ENCODE data around the gene MINDY4. TPM values are rescaled to one million over a fixed set of nuclear protein-coding genes. Genes with fewer than 3 reads are reported as not detected.

Gene MINDY4
- total RNA-seq, 4 donors from 2014 or later, result 8.4 to 31.1 (median 20.2) TPM

DNA sequence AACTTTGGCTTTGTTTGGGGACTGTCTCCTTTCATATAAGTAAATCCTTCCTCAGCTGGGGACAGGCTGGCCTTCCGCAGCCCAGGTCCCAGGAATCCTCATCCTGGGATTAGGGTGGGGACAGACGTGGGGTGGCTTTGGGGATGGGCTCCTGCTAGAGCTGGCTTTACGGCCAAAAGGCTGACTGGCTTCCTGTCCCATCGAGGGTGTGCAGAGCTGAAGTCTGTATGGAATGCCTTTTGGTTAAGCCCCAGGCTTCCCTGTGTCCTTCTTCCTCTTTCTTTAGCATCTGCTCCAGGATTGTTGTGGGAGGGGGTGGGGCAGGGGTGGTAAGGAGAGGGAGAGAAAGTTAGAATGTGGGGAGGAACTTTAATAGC is 81.1 kb downstream of the MINDY4 start:
- intact Hi-C loops (cut with DNase I), result no loop called here
- no peak for TF ChIP-seq EP300 (IDR thresholded peaks at IDR 0.05)
- TF ChIP-seq, protein P1, sequence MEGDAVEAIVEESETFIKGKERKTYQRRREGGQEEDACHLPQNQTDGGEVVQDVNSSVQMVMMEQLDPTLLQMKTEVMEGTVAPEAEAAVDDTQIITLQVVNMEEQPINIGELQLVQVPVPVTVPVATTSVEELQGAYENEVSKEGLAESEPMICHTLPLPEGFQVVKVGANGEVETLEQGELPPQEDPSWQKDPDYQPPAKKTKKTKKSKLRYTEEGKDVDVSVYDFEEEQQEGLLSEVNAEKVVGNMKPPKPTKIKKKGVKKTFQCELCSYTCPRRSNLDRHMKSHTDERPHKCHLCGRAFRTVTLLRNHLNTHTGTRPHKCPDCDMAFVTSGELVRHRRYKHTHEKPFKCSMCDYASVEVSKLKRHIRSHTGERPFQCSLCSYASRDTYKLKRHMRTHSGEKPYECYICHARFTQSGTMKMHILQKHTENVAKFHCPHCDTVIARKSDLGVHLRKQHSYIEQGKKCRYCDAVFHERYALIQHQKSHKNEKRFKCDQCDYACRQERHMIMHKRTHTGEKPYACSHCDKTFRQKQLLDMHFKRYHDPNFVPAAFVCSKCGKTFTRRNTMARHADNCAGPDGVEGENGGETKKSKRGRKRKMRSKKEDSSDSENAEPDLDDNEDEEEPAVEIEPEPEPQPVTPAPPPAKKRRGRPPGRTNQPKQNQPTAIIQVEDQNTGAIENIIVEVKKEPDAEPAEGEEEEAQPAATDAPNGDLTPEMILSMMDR (IDR thresholded peaks at IDR 0.05), result no peak
- no peak for TF ChIP-seq POLR2AphosphoS5 (IDR thresholded peaks at IDR 0.05)
- no peak for TF ChIP-seq POLR2A (IDR thresholded peaks at IDR 0.05; ENCODE audit: low read depth)
- Histone ChIP-seq H3K9me3 (no peaks in the 10 kb centered on the region), H3K4me1 (peaks cover 29 to 99% (median 87%) of the 10 kb centered on the region in 4 donors), H3K27ac (replicated peaks in 1 of 4) (peak overlapping the region; percentile 88 to 95 (median 92)), H3K27me3 (no peaks in the 10 kb centered on the region), H3K4me3 (peak overlapping the region in 3 of 4 donors; percentile 18 to 32 (median 19)), H3K36me3 (peaks cover 0 to 21% (median 9%) of the 10 kb centered on the region in 4 donors)
- WGBS, result 39% methylated on average over 4 of the region's 4 CpGs
- DNase-seq (ENCODE audit: extremely low spot score), result no peak

DNA sequence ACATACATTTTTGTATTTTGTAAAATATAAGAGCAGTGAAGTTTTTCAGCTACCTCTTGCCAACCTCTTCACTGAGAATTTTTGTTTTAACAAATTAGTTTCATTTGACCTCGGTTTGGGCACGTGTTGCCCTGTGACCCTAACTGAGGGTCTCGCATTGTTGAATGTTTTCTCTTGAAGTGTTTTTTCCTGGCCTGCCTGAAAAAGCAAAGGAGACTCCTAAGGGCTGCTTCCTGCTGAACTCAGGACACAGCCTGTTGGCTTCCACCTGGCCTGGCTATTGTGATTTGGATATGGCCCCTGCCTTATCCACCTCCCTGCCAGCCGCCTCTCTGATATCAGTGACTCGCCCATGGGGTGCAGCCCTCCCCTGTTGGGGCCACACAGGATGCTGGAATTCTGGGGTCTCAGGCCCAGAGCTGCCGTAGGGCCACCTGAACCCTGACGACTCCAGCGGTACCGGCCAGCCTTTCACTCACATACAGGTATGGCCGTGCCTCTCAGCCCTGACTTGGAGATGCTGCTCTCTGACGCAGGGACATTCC is 81.6 kb downstream of the MINDY4 start:
- TF ChIP-seq POLR2AphosphoS5 (IDR thresholded peaks at IDR 0.05), result no peak
- TF ChIP-seq, protein P1 (IDR thresholded peaks at IDR 0.05), result no peak
- TF ChIP-seq POLR2A (IDR thresholded peaks at IDR 0.05; ENCODE audit: low read depth), result no peak
- no peak for TF ChIP-seq EP300 (IDR thresholded peaks at IDR 0.05)
- H3K27ac ChIP-seq (replicated peaks in 1 of 4), result peak overlapping the region; percentile 88 to 95 (median 92)

DNA sequence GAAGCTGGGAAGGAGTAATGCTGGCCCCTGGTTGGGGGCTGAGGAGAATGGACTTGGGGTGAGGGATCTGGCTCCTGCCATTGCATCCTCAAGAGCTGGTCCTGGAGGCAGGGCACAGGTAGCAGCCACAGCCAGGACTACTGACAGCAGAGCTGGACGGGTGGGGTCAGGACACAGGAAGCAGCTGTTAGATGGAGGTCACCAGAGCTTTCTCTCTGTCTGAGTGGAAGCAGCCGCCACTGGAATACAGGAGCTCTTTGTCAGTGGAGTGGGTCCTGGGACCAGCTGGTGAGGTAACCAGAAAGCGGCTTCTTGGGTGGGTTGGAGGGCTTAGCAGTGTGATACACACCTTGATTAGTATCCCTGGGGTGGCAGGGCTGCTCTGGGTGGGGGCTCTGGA is 82.4 kb downstream of the MINDY4 start:
- no peak for DNase-seq (ENCODE audit: extremely low spot score)

More for the DNA sequence above, 81.6 kb downstream of the MINDY4 start:
- Histone ChIP-seq H3K9me3 (no peaks in the 10 kb centered on the region), H3K4me1 (peaks cover 29 to 94% (median 85%) of the 10 kb centered on the region in 4 donors), H3K27me3 (no peaks in the 10 kb centered on the region), H3K36me3 (peaks cover 0 to 21% (median 9%) of the 10 kb centered on the region in 4 donors), H3K4me3 (peak overlapping the region in 1 of 4 donors; percentile 18)
- intact Hi-C loops (cut with DNase I), result no loop called here
- DNase-seq (ENCODE audit: extremely low spot score), result no peak
- WGBS, result 74% methylated on average over 7 of the region's 11 CpGs

DNA sequence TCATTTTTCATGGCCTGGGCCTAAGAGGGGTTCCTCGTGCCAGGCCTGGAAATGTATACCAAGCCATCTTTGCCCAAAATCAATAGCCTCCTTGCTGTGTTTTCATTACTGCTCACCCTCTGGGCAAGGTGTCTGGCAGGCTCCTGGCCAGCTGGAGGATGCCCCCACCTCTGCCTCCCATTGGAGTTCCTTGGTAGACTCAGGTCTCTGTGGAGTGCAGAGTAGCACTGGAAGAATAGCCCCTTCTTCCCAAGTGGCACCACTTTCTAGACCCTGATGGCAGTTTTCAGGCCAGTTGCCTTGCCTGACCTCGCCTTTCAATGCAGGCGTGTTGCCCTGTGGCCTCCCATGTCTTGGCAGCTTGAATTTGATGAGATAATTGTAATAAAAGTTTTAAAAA is 84.7 kb downstream of the MINDY4 start:
- 73% methylated on average over 3 of the region's 3 CpGs for WGBS
- Histone ChIP-seq H3K27me3 (no peaks in the 10 kb centered on the region), H3K36me3 (peaks cover 5 to 37% (median 20%) of the 10 kb centered on the region in 4 donors), H3K4me1 (peaks cover 21 to 89% (median 72%) of the 10 kb centered on the region in 4 donors), H3K9me3 (no peaks in the 10 kb centered on the region), H3K4me3 (no peak overlapping the region), H3K27ac (replicated peaks in 1 of 4) (peak overlapping the region in 2 of 4 donors; percentile 88 to 95)
- intact Hi-C loops (cut with DNase I), result loop anchor here (1.0 kb wide), 1 partner anchor 27 kb away; no protein-coding TSS in a partner anchor
- DNase-seq (ENCODE audit: extremely low spot score), result no peak
- TF ChIP-seq POLR2AphosphoS5 (IDR thresholded peaks at IDR 0.05) (no peak), EP300 (IDR thresholded peaks at IDR 0.05) (no peak), POLR2A (IDR thresholded peaks at IDR 0.05; ENCODE audit: low read depth) (no peak)
- TF ChIP-seq, protein P1 (IDR thresholded peaks at IDR 0.05), result no peak

More for the DNA sequence above, 82.4 kb downstream of the MINDY4 start:
- H3K27ac ChIP-seq (replicated peaks in 1 of 4), result peak overlapping the region; percentile 88 to 95 (median 92)
- intact Hi-C loops (cut with DNase I), result no loop called here
- no peaks in the 10 kb centered on the region for H3K9me3 ChIP-seq
- peaks cover 29 to 90% (median 77%) of the 10 kb centered on the region in 4 donors for H3K4me1 ChIP-seq
- H3K27me3 ChIP-seq, result no peaks in the 10 kb centered on the region
- no peak overlapping the region for H3K4me3 ChIP-seq
- TF ChIP-seq, protein P1 (IDR thresholded peaks at IDR 0.05), result no peak
- TF ChIP-seq POLR2AphosphoS5 (IDR thresholded peaks at IDR 0.05) (no peak), POLR2A (IDR thresholded peaks at IDR 0.05; ENCODE audit: low read depth) (no peak), EP300 (IDR thresholded peaks at IDR 0.05) (no peak)
- 83% methylated on average over 3 of the region's 3 CpGs for WGBS
- H3K36me3 ChIP-seq, result peaks cover 0 to 21% (median 11%) of the 10 kb centered on the region in 4 donors
